CD8-positive, alpha-beta memory T cell (primary cell): Measurements from ENCODE around the gene P3H2. TPM values are rescaled to one million over a fixed set of nuclear protein-coding genes. Genes with fewer than 3 reads are reported as not detected.

Experiments
- CTCF ChIA-PET: fragments of 350-600 bp; sonication (Branson Sonifier 250); formaldehyde crosslinking; loops from one replicate; lab custom pipeline; 2021; ENCODE audit warnings: antibody characterized with exemption; lab: Charles Lee
- POLR2A ChIA-PET: fragments of 350-600 bp; sonication (Branson Sonifier 250); formaldehyde crosslinking; loops from one replicate; lab custom pipeline; 2021; ENCODE audit warnings: antibody characterized with exemption; lab: Charles Lee
- DNase-seq, 5 donors: peaks; one replicate each; pipeline versions ENCODE4 v3.0.0 to v3.0.0-alpha.2; 2020 to 2022; ENCODE audit warnings: mixed read lengths in 1 of 5
- H3K27ac ChIP-seq: one replicate; pipeline ENCODE4 v1.7.0; 2013; ENCODE audit warnings: low read depth, mild to moderate bottlenecking, low read length, moderate library complexity
- H3K27me3 ChIP-seq: 2 replicates; pipeline ENCODE4 v1.7.0; 2013; ENCODE audit warnings: low read length, mild to moderate bottlenecking; ENCODE audit not compliant: insufficient read depth, poor library complexity, severe bottlenecking
- H3K36me3 ChIP-seq: 2 replicates; pipeline ENCODE4 v1.7.0; 2013; ENCODE audit warnings: mild to moderate bottlenecking, low read length, moderate library complexity; ENCODE audit not compliant: insufficient read depth
- H3K4me1 ChIP-seq: 2 replicates; pipeline ENCODE4 v1.7.0; 2013; ENCODE audit warnings: mild to moderate bottlenecking, low read length, moderate library complexity; ENCODE audit not compliant: insufficient read depth
- H3K4me3 ChIP-seq: 2 replicates; pipeline ENCODE4 v1.7.0; 2013; ENCODE audit warnings: mild to moderate bottlenecking, low read length
- H3K9me3 ChIP-seq: 2 replicates; pipeline ENCODE4 v1.7.0; 2013; ENCODE audit warnings: mild to moderate bottlenecking, low read length
- H3K27ac Mint-ChIP-seq, 8 donors: one replicate each; pipeline ENCODE4 v1.8.0; 2020 to 2021; ENCODE audit warnings: mixed read lengths in 8 of 8, mild to moderate bottlenecking in 6 of 8, inconsistent platforms in 3 of 8, moderate library complexity in 3 of 8
- H3K27me3 Mint-ChIP-seq, 2 donors: one replicate each; pipeline ENCODE4 v1.8.0; 2020 to 2021; ENCODE audit warnings: mixed read lengths in 2 of 2, mild to moderate bottlenecking in 1 of 2, moderate library complexity in 1 of 2
- H3K36me3 Mint-ChIP-seq, 3 donors: one replicate each; pipeline ENCODE4 v1.8.0; 2020 to 2021; ENCODE audit warnings: mixed read lengths in 3 of 3, inconsistent platforms in 1 of 3, mild to moderate bottlenecking in 1 of 3
- H3K4me1 Mint-ChIP-seq, 3 donors: one replicate each; pipeline ENCODE4 v1.8.0; 2020 to 2021; ENCODE audit warnings: mixed read lengths in 3 of 3, inconsistent platforms in 1 of 3, mild to moderate bottlenecking in 1 of 3
- H3K4me3 Mint-ChIP-seq, 7 donors: one replicate each; pipeline ENCODE4 v1.8.0; 2020 to 2021; ENCODE audit warnings: mixed read lengths in 7 of 7, mild to moderate bottlenecking in 6 of 7, moderate library complexity in 4 of 7, inconsistent platforms in 2 of 7
- H3K9me3 Mint-ChIP-seq, 5 donors: one replicate each; pipeline ENCODE4 v1.8.0; 2020 to 2022; ENCODE audit warnings: mixed read lengths in 5 of 5, mild to moderate bottlenecking in 3 of 5, moderate library complexity in 2 of 5, inconsistent platforms in 1 of 5
- polyA plus RNA-seq: library from polyadenylated mRNA; unstranded; fragments of 300-500 nt; fragmentation: Illumina TruSeq; gene quantifications from one replicate; pipeline ENCODE4 v1.2.3, GENCODE V29; 2021
- total RNA-seq, 2 experiments: library from RNA; stranded (reverse); gene quantifications; one replicate each; pipeline ENCODE4 v1.2.3, GENCODE V29; 2021

The P3H2 gene
- total and polyA plus RNA-seq, 3 experiments from 2014 or later: not detected

GRCh38 chr3:189978753-189979152 is 141.9 kb downstream of the P3H2 start:
- no peaks in the 10 kb centered on the region for H3K4me1 Mint-ChIP-seq
- no peaks in the 10 kb centered on the region for H3K36me3 ChIP-seq
- H3K4me3 Mint-ChIP-seq: no peak overlapping the region
- no peaks in the 10 kb centered on the region for H3K27me3 ChIP-seq
- DNase-seq: no peak
- peaks cover 0 to 3% (median 0%) of the 10 kb centered on the region in 3 donors for H3K36me3 Mint-ChIP-seq
- peaks cover 8 to 40% of the 10 kb centered on the region in 2 donors for H3K27me3 Mint-ChIP-seq
- no peak overlapping the region for H3K27ac ChIP-seq
- CTCF ChIA-PET: interaction anchor here (1.1 kb wide), 1 partner anchor 14 kb away, joined by 3 read pairs; no protein-coding TSS in a partner anchor
- H3K27ac Mint-ChIP-seq: no peak overlapping the region
- no peaks in the 10 kb centered on the region for H3K4me1 ChIP-seq
- H3K9me3 Mint-ChIP-seq: no peaks in the 10 kb centered on the region
- no peaks in the 10 kb centered on the region for H3K9me3 ChIP-seq
- no peak overlapping the region for H3K4me3 ChIP-seq
- POLR2A ChIA-PET: no interaction called here

- Mint-ChIP-seq H3K36me3 (peaks cover 0 to 3% (median 0%) of the 10 kb centered on the region in 3 donors), H3K27ac (no peak overlapping the region), H3K27me3 (peaks cover 13 to 40% of the 10 kb centered on the region in 2 donors), H3K4me3 (no peak overlapping the region), H3K9me3 (no peaks in the 10 kb centered on the region), H3K4me1 (no peaks in the 10 kb centered on the region)
- H3K4me3 ChIP-seq: no peak overlapping the region
- ChIA-PET CTCF (interaction anchor here (1.0 kb wide), 1 partner anchor 16 kb away, joined by 3 read pairs; no protein-coding TSS in a partner anchor), POLR2A (no interaction called here)
- no peaks in the 10 kb centered on the region for H3K4me1 ChIP-seq
- H3K27ac ChIP-seq: no peak overlapping the region
- DNase-seq: no peak
- no peaks in the 10 kb centered on the region for H3K27me3 ChIP-seq
- H3K9me3 ChIP-seq: no peaks in the 10 kb centered on the region
- H3K36me3 ChIP-seq: no peaks in the 10 kb centered on the region
These were observed 143.5 kb downstream of the P3H2 start for GRCh38 chr3:189977174-189977573.

GRCh38 chr3:189975391-189975990 is 145.2 kb downstream of the P3H2 start:
- POLR2A ChIA-PET: no interaction called here
- Histone ChIP-seq H3K4me3 (no peak overlapping the region), H3K27ac (no peak overlapping the region), H3K4me1 (no peaks in the 10 kb centered on the region), H3K27me3 (no peaks in the 10 kb centered on the region), H3K9me3 (no peaks in the 10 kb centered on the region), H3K36me3 (no peaks in the 10 kb centered on the region)
- Mint-ChIP-seq H3K27me3 (peaks cover 13 to 40% of the 10 kb centered on the region in 2 donors), H3K4me3 (no peak overlapping the region), H3K4me1 (no peaks in the 10 kb centered on the region), H3K9me3 (no peaks in the 10 kb centered on the region), H3K27ac (no peak overlapping the region), H3K36me3 (peaks cover 0 to 3% (median 0%) of the 10 kb centered on the region in 3 donors)
- CTCF ChIA-PET: interaction anchor here (1.3 kb wide), 1 partner anchor 15 kb away, joined by 4 read pairs; no protein-coding TSS in a partner anchor
- no peak for DNase-seq

GRCh38 chr3:189974359-189974758 is 146.3 kb downstream of the P3H2 start:
- H3K27me3 Mint-ChIP-seq: peaks cover 15 to 41% of the 10 kb centered on the region in 2 donors
- H3K4me1 ChIP-seq: no peaks in the 10 kb centered on the region
- H3K27ac Mint-ChIP-seq: peak overlapping the region in 1 of 8 donors; percentile 74
- H3K27ac ChIP-seq: no peak overlapping the region
- peaks cover 0 to 3% (median 0%) of the 10 kb centered on the region in 3 donors for H3K36me3 Mint-ChIP-seq
- H3K9me3 Mint-ChIP-seq: no peaks in the 10 kb centered on the region
- H3K9me3 ChIP-seq: no peaks in the 10 kb centered on the region
- POLR2A ChIA-PET: no interaction called here
- H3K4me3 ChIP-seq: no peak overlapping the region
- CTCF ChIA-PET: no interaction called here
- DNase-seq: no peak
- no peaks in the 10 kb centered on the region for H3K36me3 ChIP-seq
- H3K4me1 Mint-ChIP-seq: no peaks in the 10 kb centered on the region
- no peaks in the 10 kb centered on the region for H3K27me3 ChIP-seq
- H3K4me3 Mint-ChIP-seq: no peak overlapping the region

- DNase-seq: peak in 2 of 5 donors; percentile 5 to 23
These were observed 153.3 kb downstream of the P3H2 start for GRCh38 chr3:189967254-189967865.

GRCh38 chr3:189966843-189967242 is 153.9 kb downstream of the P3H2 start:
- Mint-ChIP-seq H3K27ac (no peak overlapping the region), H3K4me3 (no peak overlapping the region), H3K4me1 (peaks cover 0 to under 1% (median 0%) of the 10 kb centered on the region in 3 donors), H3K36me3 (no peaks in the 10 kb centered on the region), H3K27me3 (peaks cover 6 to 22% of the 10 kb centered on the region in 2 donors), H3K9me3 (no peaks in the 10 kb centered on the region)
- Histone ChIP-seq H3K36me3 (no peaks in the 10 kb centered on the region), H3K9me3 (no peaks in the 10 kb centered on the region), H3K4me1 (no peaks in the 10 kb centered on the region), H3K27ac (no peak overlapping the region), H3K27me3 (no peaks in the 10 kb centered on the region), H3K4me3 (no peak overlapping the region)
- ChIA-PET POLR2A (no interaction called here), CTCF (interaction anchor here (1.0 kb wide), 1 partner anchor 12 kb away, joined by 4 read pairs; no protein-coding TSS in a partner anchor)
- DNase-seq: no peak

More at GRCh38 chr3:189967254-189967865, 153.3 kb downstream of the P3H2 start:
- peaks cover 6 to 22% of the 10 kb centered on the region in 2 donors for H3K27me3 Mint-ChIP-seq
- ChIA-PET POLR2A (no interaction called here), CTCF (interaction anchor here (1.0 kb wide), 1 partner anchor 13 kb away, joined by 4 read pairs; no protein-coding TSS in a partner anchor)
- no peak overlapping the region for H3K4me3 Mint-ChIP-seq
- no peak overlapping the region for H3K27ac Mint-ChIP-seq
- H3K9me3 Mint-ChIP-seq: no peaks in the 10 kb centered on the region
- Histone ChIP-seq H3K4me1 (no peaks in the 10 kb centered on the region), H3K27ac (no peak overlapping the region), H3K9me3 (no peaks in the 10 kb centered on the region), H3K36me3 (no peaks in the 10 kb centered on the region), H3K27me3 (no peaks in the 10 kb centered on the region), H3K4me3 (no peak overlapping the region)
- H3K4me1 Mint-ChIP-seq: no peaks in the 10 kb centered on the region
- H3K36me3 Mint-ChIP-seq: no peaks in the 10 kb centered on the region

GRCh38 chr3:189964623-189965332 is 155.9 kb downstream of the P3H2 start:
- Mint-ChIP-seq H3K4me3 (no peak overlapping the region), H3K27ac (peak overlapping the region in 1 of 8 donors; percentile 3), H3K27me3 (peaks cover 10 to 33% of the 10 kb centered on the region in 2 donors), H3K4me1 (peaks cover 0 to 6% (median 5%) of the 10 kb centered on the region in 3 donors), H3K36me3 (no peaks in the 10 kb centered on the region), H3K9me3 (no peaks in the 10 kb centered on the region)
- POLR2A ChIA-PET: no interaction called here
- CTCF ChIA-PET: interaction anchor here (0.9 to 1.0 kb wide), 2 partner anchors 13 to 358 kb away, joined by 3 to 5 read pairs; partner anchors contain the start of gene CLDN1
- H3K27ac ChIP-seq: no peak overlapping the region
- H3K4me1 ChIP-seq: no peaks in the 10 kb centered on the region
- no peaks in the 10 kb centered on the region for H3K9me3 ChIP-seq
- no peaks in the 10 kb centered on the region for H3K36me3 ChIP-seq
- H3K27me3 ChIP-seq: no peaks in the 10 kb centered on the region
- H3K4me3 ChIP-seq: no peak overlapping the region
- DNase-seq: no peak
